Loucy (cell line): ENCODE measurements around the gene KDM5B.

Experiments used
- H2AFZ ChIP-seq: fragments of 200-600 bp; sonication (generic); 2 replicates; pipeline ENCODE4 v1.6.0; 2016; ENCODE audit warnings: antibody characterized with exemption, mild to moderate bottlenecking, low read length, moderate library complexity
- H3F3A ChIP-seq: fragments of 200-600 bp; 2 replicates; pipeline ENCODE4 v1.6.0; 2016; ENCODE audit warnings: antibody characterized with exemption, low read depth, mild to moderate bottlenecking
- H3K27me3 ChIP-seq: fragments of 200-600 bp; sonication (generic); 2 replicates; pipeline ENCODE4 v1.6.1; 2014; ENCODE audit warnings: low read length, mild to moderate bottlenecking; ENCODE audit not compliant: insufficient read depth, poor library complexity, severe bottlenecking
- H3K36me3 ChIP-seq: fragments of 200-600 bp; sonication (generic); 2 replicates; pipeline ENCODE4 v1.6.1; 2016; ENCODE audit warnings: low read length; ENCODE audit not compliant: insufficient read depth
- H3K4me1 ChIP-seq: fragments of 200-600 bp; sonication (generic); 2 replicates; pipeline ENCODE4 v1.5.1; 2014; ENCODE audit warnings: low read length, mild to moderate bottlenecking; ENCODE audit not compliant: insufficient read depth, poor library complexity, severe bottlenecking
- H3K4me2 ChIP-seq: fragments of 200-600 bp; sonication (generic); 2 replicates; pipeline ENCODE4 v1.6.0; 2014; ENCODE audit warnings: antibody characterized with exemption, low read length, low read depth, mild to moderate bottlenecking; ENCODE audit not compliant: poor library complexity, severe bottlenecking
- H3K4me3 ChIP-seq: fragments of 200-600 bp; sonication (generic); 2 replicates; pipeline ENCODE4 v1.5.1; 2014; ENCODE audit warnings: low read length, mild to moderate bottlenecking, mixed read lengths; ENCODE audit not compliant: poor library complexity, severe bottlenecking
- H3K79me2 ChIP-seq: fragments of 200-600 bp; sonication (generic); 2 replicates; pipeline ENCODE4 v1.6.1; 2014; ENCODE audit warnings: low read length; ENCODE audit not compliant: insufficient read depth
- H3K9ac ChIP-seq: fragments of 200-600 bp; sonication (generic); 2 replicates; pipeline ENCODE4 v1.6.0; 2014; ENCODE audit warnings: mild to moderate bottlenecking, low read depth, low read length, moderate library complexity; ENCODE audit not compliant: poor library complexity, severe bottlenecking
- H3K9me2 ChIP-seq: fragments of 200-600 bp; sonication (generic); replicated peaks from 2 replicates; pipeline ENCODE4 v1.6.1; 2016; ENCODE audit warnings: low read depth, low read length, mixed read lengths
- H3K9me3 ChIP-seq: fragments of 200-600 bp; sonication (generic); 2 replicates; pipeline ENCODE4 v1.6.1; 2014; ENCODE audit warnings: mild to moderate bottlenecking, antibody characterized with exemption, low read length, low read depth; ENCODE audit not compliant: insufficient read depth
- H4K20me1 ChIP-seq: fragments of 200-600 bp; sonication (generic); 2 replicates; pipeline ENCODE4 v1.6.0; 2014; ENCODE audit warnings: antibody characterized with exemption, low read length, mild to moderate bottlenecking; ENCODE audit not compliant: insufficient read depth, poor library complexity, severe bottlenecking
- CTCF ChIP-seq: fragments of 200-600 bp; sonication (generic); conservative IDR thresholded peaks from 2 replicates; pipeline ENCODE4 v1.5.1; 2014; ENCODE audit warnings: mild to moderate bottlenecking, antibody characterized with exemption, low read length
- EZH2phosphoT487 ChIP-seq: fragments of 200-600 bp; IDR thresholded peaks from 2 replicates; pipeline ENCODE4 v1.6.1; 2018; ENCODE audit warnings: antibody characterized with exemption, mild to moderate bottlenecking, moderate library complexity, borderline replicate concordance

The KDM5B gene

GRCh38 chr1:202691816-202692215, 116.4 kb downstream of the KDM5B start:
- H2AFZ ChIP-seq, result no peak overlapping the region
- H3K4me2 ChIP-seq, result no peak overlapping the region
- no peaks in the 10 kb centered on the region for H3K4me1 ChIP-seq
- no peaks in the 10 kb centered on the region for H4K20me1 ChIP-seq
- H3K9me3 ChIP-seq, result no peaks in the 10 kb centered on the region
- no peaks in the 10 kb centered on the region for H3K9me2 ChIP-seq
- no peaks in the 10 kb centered on the region for H3F3A ChIP-seq
- no peak overlapping the region for H3K9ac ChIP-seq
- no peak for TF ChIP-seq CTCF
- no peaks in the 10 kb centered on the region for H3K27me3 ChIP-seq
- no peaks in the 10 kb centered on the region for H3K79me2 ChIP-seq
- no peak overlapping the region for H3K4me3 ChIP-seq
- H3K36me3 ChIP-seq, result no peaks in the 10 kb centered on the region

- no peaks in the 10 kb centered on the region for H3K9me2 ChIP-seq
- H3K79me2 ChIP-seq, result no peaks in the 10 kb centered on the region
- TF ChIP-seq EZH2phosphoT487 (no peak), CTCF (no peak)
- H3K9me3 ChIP-seq, result no peaks in the 10 kb centered on the region
- no peaks in the 10 kb centered on the region for H3F3A ChIP-seq
- H2AFZ ChIP-seq, result no peak overlapping the region
- H3K9ac ChIP-seq, result no peak overlapping the region
- H3K4me3 ChIP-seq, result no peak overlapping the region
- no peaks in the 10 kb centered on the region for H3K36me3 ChIP-seq
- no peaks in the 10 kb centered on the region for H3K4me1 ChIP-seq
- no peak overlapping the region for H3K4me2 ChIP-seq
- H3K27me3 ChIP-seq, result no peaks in the 10 kb centered on the region
- no peaks in the 10 kb centered on the region for H4K20me1 ChIP-seq
Observed at GRCh38 chr1:202689493-202690342, 118.5 kb downstream of the KDM5B start.

GRCh38 chr1:202689082-202689481, 119.1 kb downstream of the KDM5B start:
- Histone ChIP-seq H3K9ac (no peak overlapping the region), H3K79me2 (no peaks in the 10 kb centered on the region), H3F3A (no peaks in the 10 kb centered on the region), H3K9me3 (no peaks in the 10 kb centered on the region), H3K4me3 (no peak overlapping the region), H3K4me1 (no peaks in the 10 kb centered on the region), H3K9me2 (no peaks in the 10 kb centered on the region), H3K27me3 (no peaks in the 10 kb centered on the region), H4K20me1 (no peaks in the 10 kb centered on the region), H2AFZ (no peak overlapping the region), H3K4me2 (no peak overlapping the region), H3K36me3 (no peaks in the 10 kb centered on the region)
- TF ChIP-seq EZH2phosphoT487 (no peak), CTCF (no peak)
